ENCODE data around the gene FANCM.
A peak's percentile ranks its signal among the peaks of the same experiment; 100 is the strongest.
"Not testable (repeated sequence)": the region's sequence is repeated elsewhere in the genome, so short reads cannot be mapped to it uniquely, and the experiment has no call there.

The FANCM gene

DNA sequence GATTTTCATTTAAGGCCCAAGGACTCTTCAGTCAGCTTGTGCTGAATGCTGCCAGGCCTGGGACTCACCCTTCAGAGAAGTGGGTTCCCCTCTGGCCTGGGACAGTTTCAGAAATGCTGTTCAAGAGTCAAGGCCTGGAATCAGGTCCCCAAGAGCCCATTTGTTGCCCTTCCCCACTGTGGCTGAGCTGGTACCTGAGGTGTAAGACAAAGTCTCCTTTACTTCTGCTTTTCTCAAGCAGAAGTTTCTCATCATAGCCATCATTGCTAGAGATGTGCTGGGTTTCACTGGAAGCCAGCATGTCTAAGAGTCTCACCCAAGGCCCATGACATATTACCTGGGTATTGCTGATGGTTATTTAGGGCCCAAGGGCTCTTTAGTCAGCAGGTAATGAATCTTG lies 8.9 kb downstream of the FANCM start:
- DNase-seq (ENCODE audit: low read depth in 3 of 3), result no peak

DNA sequence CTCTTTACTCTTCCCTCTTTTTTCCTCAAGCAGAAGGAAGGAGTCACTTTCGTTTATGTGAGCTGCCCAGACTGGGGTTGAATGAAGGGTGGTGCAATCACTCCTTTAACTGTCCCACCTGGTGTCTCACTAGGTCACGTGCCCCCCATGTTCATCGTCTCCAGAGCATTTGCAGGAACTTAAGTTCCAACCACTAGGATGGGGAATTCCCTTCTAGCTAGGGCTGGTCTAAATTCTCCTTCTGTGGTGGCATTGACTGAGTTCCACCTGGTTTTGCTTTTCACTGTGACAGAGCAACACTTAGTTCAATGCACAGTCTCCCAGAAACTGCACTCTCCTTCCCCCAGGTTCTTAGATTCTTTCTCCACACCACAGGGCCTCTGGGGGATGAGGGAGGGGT lies 9.5 kb downstream of the FANCM start:
- DNase-seq (ENCODE audit: low read depth in 3 of 3), result no peak

- DNase-seq (ENCODE audit: low read depth in 3 of 3), result no peak
Measured at GRCh38 chr14:45149602-45150001, 13.9 kb downstream of the FANCM start.

DNA sequence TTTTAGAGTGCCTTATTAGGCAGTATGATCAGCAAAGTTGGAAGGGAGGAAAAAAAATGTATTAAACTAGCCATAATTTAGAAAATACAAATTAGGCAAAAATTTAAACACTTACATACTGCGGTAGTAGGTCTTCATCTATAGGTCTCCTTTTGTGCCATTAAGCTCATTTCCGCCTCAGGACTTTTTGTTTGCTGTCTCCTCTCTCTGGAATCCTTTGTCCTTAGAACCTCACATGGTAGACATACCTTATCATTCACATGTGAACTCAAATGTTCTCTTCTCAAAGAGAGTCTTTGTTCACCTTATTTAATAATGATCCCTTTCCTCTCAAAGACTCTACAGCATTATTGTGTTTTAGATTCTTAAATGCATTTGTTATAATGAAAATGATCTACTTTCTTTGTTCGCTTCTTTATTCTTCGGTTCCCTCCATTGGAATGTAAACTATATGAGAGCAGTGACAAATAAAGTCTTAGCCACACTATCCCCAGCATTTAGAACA lies 14.7 kb downstream of the FANCM start:
- DNase-seq (ENCODE audit: low read depth in 3 of 3), result no peak

DNA sequence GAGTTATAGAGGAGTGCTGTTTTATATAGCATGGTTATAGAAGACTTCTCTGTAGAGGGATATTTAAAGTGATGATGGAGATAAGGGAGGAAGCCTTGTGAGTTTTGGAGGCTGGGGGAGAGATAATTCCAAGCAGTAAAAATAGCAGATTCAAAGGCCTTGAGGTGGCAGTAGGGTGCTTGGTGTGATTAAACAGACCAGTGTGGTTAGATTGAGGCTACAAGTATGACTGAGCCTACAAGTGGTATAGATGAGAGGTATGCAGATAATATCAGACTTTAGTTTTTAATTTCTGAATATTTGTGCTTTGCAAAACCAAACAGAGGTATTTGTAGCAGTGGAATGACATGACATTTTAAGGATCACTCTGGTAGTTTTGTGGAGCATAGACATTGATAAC lies 20.3 kb downstream of the FANCM start:
- DNase-seq (ENCODE audit: low read depth in 3 of 3), result no peak

GRCh38 chr14:45169906-45170305 lies 34.2 kb downstream of the FANCM start:
- no peak for DNase-seq (ENCODE audit: low read depth in 3 of 3)

GRCh38 chr14:45177076-45177475 lies 41.3 kb downstream of the FANCM start:
- no peak for DNase-seq (ENCODE audit: low read depth in 3 of 3)

DNA sequence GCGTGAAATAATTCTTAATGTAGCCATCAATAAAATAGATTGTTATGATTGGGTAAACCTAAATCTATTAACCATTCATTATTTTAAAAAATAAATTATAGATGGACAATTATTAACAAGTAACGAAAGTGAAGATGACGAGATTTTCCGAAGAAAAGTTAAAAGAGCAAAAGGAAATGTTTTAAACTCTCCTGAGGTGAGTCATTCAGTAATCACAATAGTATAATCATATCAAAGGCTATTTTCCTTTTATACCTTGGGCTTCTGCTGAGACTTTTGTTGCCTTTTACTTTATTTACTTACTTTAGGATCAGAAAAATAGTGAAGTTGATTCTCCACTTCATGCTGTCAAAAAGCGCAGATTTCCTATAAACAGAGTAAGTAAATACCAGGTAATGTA lies 45.6 kb downstream of the FANCM start:
- DNase-seq (ENCODE audit: low read depth in 3 of 3), result no peak

GRCh38 chr14:45181806-45182205 lies 46.1 kb downstream of the FANCM start:
- DNase-seq (ENCODE audit: low read depth in 3 of 3), result no peak

GRCh38 chr14:45185100-45185814 lies 49.5 kb downstream of the FANCM start:
- no peak for DNase-seq (ENCODE audit: low read depth in 3 of 3)

- no peak for DNase-seq (ENCODE audit: low read depth in 3 of 3)
Measured at GRCh38 chr14:45194964-45195363, 59.2 kb downstream of the FANCM start.

DNA sequence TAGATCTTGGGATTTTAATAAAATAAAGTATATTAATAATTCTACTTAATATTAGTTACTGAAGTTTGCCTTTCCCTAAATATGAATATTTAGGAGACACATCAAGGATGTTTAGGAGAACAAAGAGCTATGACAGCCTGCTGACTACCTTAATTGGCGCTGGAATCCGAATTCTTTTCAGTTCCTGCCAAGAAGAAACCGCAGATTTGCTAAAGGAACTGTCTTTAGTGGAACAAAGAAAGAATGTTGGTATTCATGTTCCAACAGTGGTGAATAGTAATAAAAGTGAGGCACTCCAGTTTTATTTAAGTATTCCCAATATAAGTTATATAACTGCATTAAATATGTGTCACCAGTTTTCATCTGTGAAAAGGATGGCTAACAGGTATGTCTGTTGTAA lies 62.8 kb downstream of the FANCM start:
- DNase-seq (ENCODE audit: low read depth in 3 of 3), result no peak

DNA sequence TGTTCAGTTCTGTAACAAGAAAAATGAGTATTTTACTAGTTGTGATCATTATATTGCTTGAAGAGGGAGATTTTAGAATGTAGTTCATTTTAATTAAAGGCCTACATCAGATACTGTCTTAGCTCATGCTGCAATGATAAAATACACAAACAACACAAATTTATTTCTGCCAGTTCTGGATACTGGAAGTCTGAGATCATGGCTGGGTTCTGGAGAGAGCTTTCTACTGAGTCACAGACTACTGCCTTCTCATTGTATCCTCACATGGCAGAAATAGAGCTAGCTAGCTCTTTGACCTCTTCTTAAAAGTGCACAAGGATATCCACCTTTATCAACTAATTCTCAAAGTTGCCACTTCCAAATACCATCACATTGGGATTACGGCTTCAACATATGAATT lies 63.5 kb downstream of the FANCM start:
- DNase-seq (ENCODE audit: low read depth in 3 of 3), result no peak

GRCh38 chr14:45201905-45202304 lies 66.2 kb downstream of the FANCM start:
- peak in 1 of 3 experiments; percentile 3 for DNase-seq (ENCODE audit: low read depth in 3 of 3)

DNA sequence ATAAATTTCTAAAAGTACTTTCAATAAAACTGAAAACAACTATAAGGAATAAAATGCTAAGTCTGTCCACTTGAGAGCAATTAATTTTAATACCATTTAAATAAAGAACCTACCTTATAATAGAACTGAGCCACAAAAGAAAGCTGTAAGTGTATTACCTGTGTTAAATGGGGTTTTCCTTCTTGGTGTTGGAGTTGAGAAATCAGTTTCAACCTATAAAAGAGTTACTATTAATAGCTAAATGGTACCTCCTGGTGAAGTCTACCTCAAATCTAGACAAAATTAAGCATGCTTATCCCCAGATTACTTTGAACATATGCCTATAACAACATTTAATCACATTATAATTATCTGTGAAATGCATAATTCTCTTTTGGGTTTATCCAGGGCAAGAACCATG lies 68.5 kb downstream of the FANCM start:
- DNase-seq (ENCODE audit: low read depth in 3 of 3), result no peak

DNA sequence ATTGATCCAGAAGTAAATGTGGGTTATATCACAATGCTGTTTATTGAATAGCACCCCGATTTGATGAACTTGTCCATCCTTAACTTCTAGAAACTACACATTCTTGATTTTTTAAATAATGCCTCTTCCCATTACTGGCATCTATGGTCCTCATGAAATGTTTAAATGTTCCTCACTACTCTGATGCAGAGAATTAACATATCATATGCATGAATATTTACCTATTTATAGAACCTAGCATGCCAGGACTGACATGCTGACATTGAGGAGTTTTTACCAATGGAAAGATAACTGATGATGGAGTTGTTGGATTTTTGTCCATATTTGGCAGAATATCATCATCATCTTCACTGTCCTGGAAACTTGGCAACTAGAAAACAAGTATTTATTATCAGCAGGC lies 74.4 kb downstream of the FANCM start:
- DNase-seq (ENCODE audit: low read depth in 3 of 3), result no peak

DNA sequence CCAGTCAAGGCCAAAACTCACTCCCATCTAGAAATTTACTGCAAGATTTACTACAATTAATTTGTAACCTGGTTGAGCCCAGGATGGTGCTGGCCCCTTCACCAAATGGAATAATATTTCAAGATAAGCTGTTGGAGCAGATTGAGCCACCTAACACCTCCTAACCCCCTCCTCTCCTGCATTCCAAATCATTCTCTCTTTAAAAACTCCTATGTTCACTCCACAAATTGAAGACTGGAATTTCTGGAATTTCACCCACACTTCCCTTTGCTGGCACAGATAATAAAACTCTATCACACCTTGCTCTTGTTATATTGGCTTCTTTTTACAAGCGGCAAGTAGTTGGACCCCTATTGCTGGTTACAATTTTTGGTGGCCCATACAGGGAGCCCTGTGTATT lies 75.6 kb downstream of the FANCM start:
- DNase-seq (ENCODE audit: low read depth in 3 of 3), result no peak

DNA sequence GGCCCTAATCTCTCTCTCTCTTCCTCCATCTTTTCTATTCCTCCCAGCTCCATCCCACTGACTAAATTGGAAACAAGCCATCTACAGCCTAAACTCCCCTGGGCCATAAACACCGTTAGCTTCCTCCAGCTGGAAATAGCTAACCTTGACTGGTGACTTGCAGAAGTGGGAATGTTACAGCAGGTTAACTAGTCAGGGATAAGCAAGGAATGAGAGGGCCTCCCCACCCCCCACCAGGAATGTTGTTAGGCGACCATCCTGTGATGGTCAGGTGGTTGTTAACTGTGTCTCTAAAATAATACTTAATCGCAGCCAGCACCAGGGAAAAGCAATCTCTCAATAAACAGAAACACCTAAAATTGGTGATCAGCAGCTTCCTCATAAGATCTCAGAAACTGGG lies 76.5 kb downstream of the FANCM start:
- no peak for DNase-seq (ENCODE audit: low read depth in 3 of 3)

DNA sequence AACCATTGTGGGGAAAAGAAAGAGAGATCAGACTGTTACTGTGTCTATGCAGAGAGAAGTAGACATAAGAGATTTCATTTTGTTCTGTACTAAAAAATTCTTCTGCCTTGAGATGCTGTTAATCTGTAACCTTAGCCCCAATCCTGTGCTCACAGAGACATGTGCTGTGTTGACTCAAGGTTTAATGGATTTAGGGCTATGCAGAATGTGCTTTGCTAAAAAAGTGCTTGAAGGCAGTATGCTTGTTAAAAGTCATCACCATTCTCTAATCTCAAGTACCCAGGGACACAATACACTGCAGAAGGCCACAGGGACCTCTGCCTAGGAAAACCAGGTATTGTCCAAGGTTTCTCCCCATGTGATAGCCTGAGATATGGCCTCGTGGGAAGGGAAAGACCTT lies 78.0 kb downstream of the FANCM start:
- not testable (repeated sequence) for DNase-seq (ENCODE audit: low read depth in 3 of 3)

DNA sequence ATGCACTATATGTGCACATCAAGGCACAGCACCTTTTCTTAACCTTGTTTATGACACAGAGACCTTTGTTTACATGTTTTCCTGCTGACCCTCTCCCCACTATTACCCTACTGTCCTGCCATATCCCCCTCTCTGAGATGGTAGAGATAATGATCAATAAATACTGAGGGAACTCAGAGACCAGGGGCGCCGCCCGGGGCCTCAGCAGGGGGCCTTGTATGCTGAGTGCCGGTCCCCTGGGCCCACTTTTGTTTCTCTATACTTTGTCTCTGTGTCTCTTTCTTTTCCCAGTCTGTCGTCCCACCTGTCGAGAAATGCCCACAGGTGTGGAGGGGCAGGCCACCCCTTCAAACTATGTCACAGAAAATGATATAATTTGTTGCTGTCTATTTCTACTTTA lies 78.6 kb downstream of the FANCM start:
- not testable (repeated sequence) for DNase-seq (ENCODE audit: low read depth in 3 of 3)

- no peak for DNase-seq (ENCODE audit: low read depth in 3 of 3)
Measured at GRCh38 chr14:45222485-45223262, 86.9 kb downstream of the FANCM start.

GRCh38 chr14:45227566-45227965 lies 91.8 kb downstream of the FANCM start:
- no peak for DNase-seq (ENCODE audit: low read depth in 3 of 3)

GRCh38 chr14:45238988-45239387 lies 103.3 kb downstream of the FANCM start:
- DNase-seq (ENCODE audit: low read depth in 3 of 3), result no peak

Data from stimulated activated CD4-positive, alpha-beta T cell treated with anti-CD3 and anti-CD28 coated beads, TNF-alpha, amount 100 ng/mL, for 24 hours (primary cell).